Thyroid gland (tissue), 4 donors: ENCODE results near the gene OSBPL8. TPM values are rescaled to one million over a fixed set of nuclear protein-coding genes. Genes with fewer than 3 reads are reported as not detected.

Experiments
- DNase-seq, 2 donors: peaks; one replicate each; pipeline ENCODE4 v3.0.0-alpha.2; 2019
- H3K27ac ChIP-seq, 3 donors: fragments of 200-600 bp; sonication (generic); 1 replicate in 2 of 3; 2 replicates in 1 of 3; pipeline ENCODE4 v1.5.1; 2016 to 2019; ENCODE audit warnings: mild to moderate bottlenecking in 1 of 3, moderate library complexity in 1 of 3
- H3K27me3 ChIP-seq: fragments of 200-600 bp; sonication (generic); one replicate; pipeline ENCODE4 v1.5.1; 2019
- H3K36me3 ChIP-seq, 2 donors: fragments of 200-600 bp; sonication (generic); one replicate each; pipeline ENCODE4 v1.5.1; 2016 to 2019
- H3K4me1 ChIP-seq, 2 donors: fragments of 200-600 bp; sonication (generic); one replicate each; pipeline ENCODE4 v1.5.1; 2017 to 2019
- H3K4me3 ChIP-seq, 3 donors: fragments of 200-600 bp; sonication (generic); replicated peaks in 1 of 3; 1 replicate in 2 of 3; 2 replicates in 1 of 3; pipeline ENCODE4 v1.5.1; 2016; ENCODE audit warnings: mild to moderate bottlenecking in 1 of 3
- H3K9me3 ChIP-seq: fragments of 200-600 bp; sonication (generic); one replicate; pipeline ENCODE4 v1.5.1; 2017
- POLR2A ChIP-seq, 2 donors: fragments of 450-650 bp; IDR thresholded peaks; one replicate each; pipeline ENCODE4 v1.6.1; 2017; ENCODE audit warnings: antibody characterized with exemption in 2 of 2, mild to moderate bottlenecking in 2 of 2, moderate library complexity in 1 of 2
- WGBS, 2 donors: methylation state at CpG; one replicate each; pipeline ENCODE4 v1.1.5; 2017; 5-methylcytosine and 5-hydroxymethylcytosine counted together
- intact Hi-C: fragments of 100-400 bp; cut with DNase I; formaldehyde crosslinking; loops from one replicate; pipeline ENCODE4 v1.15.1; 2023
- total RNA-seq, 4 donors: library from RNA; depleted of rRNA; stranded (reverse); fragments of >200 nt; gene quantifications; one replicate each; pipeline ENCODE4 v1.2.3, GENCODE V29; 2016
- TF ChIP-seq, protein P1 (sequence below), 6 experiments: fragments of 200-600 bp in 3 of 6; fragments of 450-650 bp in 3 of 6; sonication (generic) in 3 of 6; IDR thresholded peaks; one replicate each; pipeline ENCODE4 v1.5.1; 2016 to 2019; ENCODE audit warnings: antibody characterized with exemption in 6 of 6, mild to moderate bottlenecking in 2 of 6, inconsistent platforms in 1 of 6, moderate library complexity in 1 of 6

Gene OSBPL8
- total RNA-seq, 4 donors from 2014 or later, result 69.8 to 112 (median 77.6) TPM

DNA sequence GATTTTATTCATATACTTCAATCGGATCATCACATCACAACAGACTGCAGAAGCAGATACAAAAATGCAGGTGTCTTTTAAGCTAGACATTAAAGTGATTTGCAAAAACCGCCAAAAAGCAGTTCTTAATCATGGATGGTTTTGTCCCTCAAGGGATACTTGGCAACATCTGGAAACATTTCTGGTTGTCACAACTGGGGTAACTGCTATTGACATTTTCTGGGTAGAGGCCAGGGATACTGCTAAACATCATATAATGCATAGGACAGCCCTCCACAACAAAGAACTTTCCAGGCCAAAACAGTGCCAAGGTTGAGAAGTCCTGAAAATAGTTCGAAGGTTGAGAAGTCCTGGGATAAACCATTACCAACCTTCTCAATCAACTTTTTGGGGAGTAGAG, 109.6 kb downstream of the OSBPL8 start:
- H3K4me3 ChIP-seq, result no peak overlapping the region
- intact Hi-C loops, result no loop called here
- no peaks in the 10 kb centered on the region for H3K36me3 ChIP-seq
- 94% methylated on average over 3 of the region's 3 CpGs for WGBS, 2 donors
- TF ChIP-seq POLR2A (IDR thresholded peaks at IDR 0.05), result no peak
- TF ChIP-seq, protein P1, sequence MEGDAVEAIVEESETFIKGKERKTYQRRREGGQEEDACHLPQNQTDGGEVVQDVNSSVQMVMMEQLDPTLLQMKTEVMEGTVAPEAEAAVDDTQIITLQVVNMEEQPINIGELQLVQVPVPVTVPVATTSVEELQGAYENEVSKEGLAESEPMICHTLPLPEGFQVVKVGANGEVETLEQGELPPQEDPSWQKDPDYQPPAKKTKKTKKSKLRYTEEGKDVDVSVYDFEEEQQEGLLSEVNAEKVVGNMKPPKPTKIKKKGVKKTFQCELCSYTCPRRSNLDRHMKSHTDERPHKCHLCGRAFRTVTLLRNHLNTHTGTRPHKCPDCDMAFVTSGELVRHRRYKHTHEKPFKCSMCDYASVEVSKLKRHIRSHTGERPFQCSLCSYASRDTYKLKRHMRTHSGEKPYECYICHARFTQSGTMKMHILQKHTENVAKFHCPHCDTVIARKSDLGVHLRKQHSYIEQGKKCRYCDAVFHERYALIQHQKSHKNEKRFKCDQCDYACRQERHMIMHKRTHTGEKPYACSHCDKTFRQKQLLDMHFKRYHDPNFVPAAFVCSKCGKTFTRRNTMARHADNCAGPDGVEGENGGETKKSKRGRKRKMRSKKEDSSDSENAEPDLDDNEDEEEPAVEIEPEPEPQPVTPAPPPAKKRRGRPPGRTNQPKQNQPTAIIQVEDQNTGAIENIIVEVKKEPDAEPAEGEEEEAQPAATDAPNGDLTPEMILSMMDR (IDR thresholded peaks at IDR 0.05), result no peak
- no peaks in the 10 kb centered on the region for H3K27me3 ChIP-seq
- H3K27ac ChIP-seq, result no peak overlapping the region
- H3K9me3 ChIP-seq, result no peaks in the 10 kb centered on the region
- DNase-seq, result no peak
- H3K4me1 ChIP-seq, result no peaks in the 10 kb centered on the region

DNA sequence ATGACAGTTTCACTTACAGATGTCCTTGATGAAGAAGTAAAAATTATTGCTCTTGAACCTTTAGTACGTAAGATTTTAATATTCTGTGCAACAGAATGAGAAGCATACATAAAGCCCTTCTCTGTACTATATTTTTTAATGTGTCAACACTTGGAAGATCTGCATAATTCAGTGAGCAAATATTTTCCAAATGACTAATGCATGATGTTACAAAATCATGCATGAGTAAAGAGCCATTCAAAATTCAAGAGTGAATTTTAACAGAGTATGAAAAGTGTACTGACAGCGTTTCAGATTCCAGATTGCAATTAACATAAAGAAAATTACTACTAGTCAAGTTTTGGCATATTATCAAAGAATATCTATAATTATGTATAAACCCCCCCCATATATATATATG, 110.0 kb downstream of the OSBPL8 start:
- Histone ChIP-seq H3K27me3 (no peaks in the 10 kb centered on the region), H3K9me3 (no peaks in the 10 kb centered on the region), H3K4me3 (no peak overlapping the region), H3K36me3 (no peaks in the 10 kb centered on the region), H3K4me1 (no peaks in the 10 kb centered on the region), H3K27ac (no peak overlapping the region)
- no peak for DNase-seq
- intact Hi-C loops, result no loop called here
- TF ChIP-seq, protein P1 (IDR thresholded peaks at IDR 0.05), result no peak
- no peak for TF ChIP-seq POLR2A (IDR thresholded peaks at IDR 0.05)
- WGBS, 2 donors, result 90 to 96% methylated on average over 2 of the region's 2 CpGs

DNA sequence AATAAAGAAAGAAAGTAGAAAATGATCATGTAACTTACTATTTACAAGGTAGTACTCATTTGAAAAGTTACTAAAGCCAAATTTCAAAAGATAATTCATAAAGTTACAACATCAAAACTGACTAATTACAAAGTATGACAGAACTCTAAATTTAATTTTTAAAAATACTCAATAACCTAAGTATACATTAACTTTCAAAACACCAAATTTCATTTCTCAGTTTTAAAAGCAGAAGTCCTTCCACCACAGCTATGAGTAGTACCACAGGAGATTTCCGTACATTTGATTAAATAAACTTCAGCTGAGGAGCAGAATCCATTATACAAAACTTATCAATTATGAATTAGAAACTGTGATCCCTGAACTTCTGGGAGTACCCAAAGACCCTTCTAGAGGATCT, 110.6 kb downstream of the OSBPL8 start:
- intact Hi-C loops, result no loop called here
- Histone ChIP-seq H3K4me3 (no peak overlapping the region), H3K27me3 (no peaks in the 10 kb centered on the region), H3K27ac (no peak overlapping the region), H3K36me3 (no peaks in the 10 kb centered on the region), H3K9me3 (no peaks in the 10 kb centered on the region), H3K4me1 (no peaks in the 10 kb centered on the region)
- DNase-seq, result no peak
- 97 to 98% methylated on average over 1 of the region's 1 CpG for WGBS, 2 donors
- TF ChIP-seq, protein P1 (IDR thresholded peaks at IDR 0.05), result no peak
- TF ChIP-seq POLR2A (IDR thresholded peaks at IDR 0.05), result no peak

DNA sequence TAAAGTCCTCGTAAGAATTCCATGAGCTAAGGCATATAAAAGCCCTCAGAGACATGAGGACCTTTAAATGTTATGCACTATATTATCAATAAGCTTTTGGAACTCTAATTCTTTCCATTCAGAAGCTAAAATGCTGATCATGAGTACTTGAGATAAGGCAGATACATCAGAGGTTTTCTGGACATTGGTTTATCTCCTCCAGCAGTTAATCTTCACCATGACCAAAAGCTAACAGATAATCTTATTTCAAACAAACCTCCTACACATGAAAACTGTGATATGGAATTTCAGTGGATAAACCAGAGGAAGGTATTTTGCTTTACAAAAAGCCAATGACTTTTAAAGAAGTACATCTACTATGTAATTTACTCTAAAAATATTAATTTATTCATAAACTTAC, 113.5 kb downstream of the OSBPL8 start:
- Histone ChIP-seq H3K4me1 (no peaks in the 10 kb centered on the region), H3K27ac (no peak overlapping the region), H3K36me3 (no peaks in the 10 kb centered on the region), H3K9me3 (no peaks in the 10 kb centered on the region), H3K4me3 (no peak overlapping the region), H3K27me3 (no peaks in the 10 kb centered on the region)
- intact Hi-C loops, result no loop called here
- 95 to 96% methylated on average over 1 of the region's 1 CpG for WGBS, 2 donors
- no peak for DNase-seq
- no peak for TF ChIP-seq POLR2A (IDR thresholded peaks at IDR 0.05)
- TF ChIP-seq, protein P1 (IDR thresholded peaks at IDR 0.05), result no peak

DNA sequence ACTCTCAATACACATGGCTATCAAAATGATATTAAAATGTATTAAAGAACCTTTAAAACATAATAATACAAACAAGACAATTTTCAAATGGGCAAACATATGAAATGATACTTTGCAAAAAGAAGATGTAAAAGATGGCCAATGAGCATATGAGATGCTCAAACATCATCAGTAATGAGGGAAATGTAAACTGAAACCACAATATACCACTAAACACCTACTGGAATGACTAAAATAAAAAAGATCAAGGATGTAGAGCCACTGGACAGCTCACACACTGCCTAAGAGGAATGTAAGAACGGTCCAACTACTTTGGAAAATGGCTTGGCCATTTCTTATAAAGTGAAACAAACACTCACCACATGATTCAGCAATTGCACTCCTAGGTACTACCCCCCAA, 114.1 kb downstream of the OSBPL8 start:
- H3K9me3 ChIP-seq, result no peaks in the 10 kb centered on the region
- H3K4me1 ChIP-seq, result no peaks in the 10 kb centered on the region
- intact Hi-C loops, result no loop called here
- no peak overlapping the region for H3K27ac ChIP-seq
- no peak for DNase-seq
- no peaks in the 10 kb centered on the region for H3K36me3 ChIP-seq
- no peaks in the 10 kb centered on the region for H3K27me3 ChIP-seq
- 73 to 92% methylated on average over 1 of the region's 1 CpG for WGBS, 2 donors
- H3K4me3 ChIP-seq, result no peak overlapping the region
- TF ChIP-seq, protein P1 (IDR thresholded peaks at IDR 0.05), result no peak
- no peak for TF ChIP-seq POLR2A (IDR thresholded peaks at IDR 0.05)
